GM23338 (cell line): ENCODE results near the gene STIL. TPM values are rescaled to one million over a fixed set of nuclear protein-coding genes. Genes with fewer than 3 reads are reported as not detected.
A peak's percentile ranks its signal among the peaks of the same experiment; 100 is the strongest.

Source experiments
- ATAC-seq: fragments of 200-7000 bp; cut with Tn5 transposase; 3 replicates; pipeline ENCODE4 v1.9.1; 2020
- DNase-seq: peaks from one replicate; pipeline ENCODE4 v3.0.0-alpha.2; 2015; ENCODE audit warnings: low spot score
- H2AFZ ChIP-seq: fragments of 200-600 bp; sonication (generic); 2 replicates; pipeline ENCODE4 v1.8.0; 2016; ENCODE audit warnings: antibody characterized with exemption, mild to moderate bottlenecking, moderate library complexity
- H3F3A ChIP-seq: fragments of 200-600 bp; sonication (generic); replicated peaks from 2 replicates; pipeline ENCODE4 v1.8.0; 2017; ENCODE audit warnings: antibody characterized with exemption, mixed run types, low read depth
- H3K27ac ChIP-seq: fragments of 200-600 bp; sonication (generic); 2 replicates; pipeline ENCODE4 v1.6.1; 2016; ENCODE audit warnings: low read depth
- H3K27me3 ChIP-seq: fragments of 200-600 bp; sonication (generic); 2 replicates; pipeline ENCODE4 v1.8.0; 2016; ENCODE audit warnings: mild to moderate bottlenecking, mixed run types, moderate library complexity; ENCODE audit not compliant: insufficient read depth
- H3K36me3 ChIP-seq: fragments of 200-600 bp; sonication (generic); 2 replicates; pipeline ENCODE4 v1.8.0; 2016; ENCODE audit warnings: mild to moderate bottlenecking; ENCODE audit not compliant: insufficient read depth
- H3K4me1 ChIP-seq: fragments of 200-600 bp; sonication (generic); 2 replicates; pipeline ENCODE4 v1.8.0; 2016; ENCODE audit warnings: mild to moderate bottlenecking, moderate library complexity; ENCODE audit not compliant: insufficient read depth
- H3K4me2 ChIP-seq: fragments of 200-600 bp; sonication (generic); 2 replicates; pipeline ENCODE4 v1.7.1; 2017; ENCODE audit warnings: mixed run types
- H3K4me3 ChIP-seq: fragments of 200-600 bp; sonication (generic); 2 replicates; pipeline ENCODE4 v1.6.1; 2016; ENCODE audit warnings: mixed run types
- H3K79me2 ChIP-seq: fragments of 200-600 bp; sonication (generic); replicated peaks from 2 replicates; pipeline ENCODE4 v1.8.0; 2017; ENCODE audit warnings: mild to moderate bottlenecking; ENCODE audit not compliant: insufficient read depth
- H3K9me2 ChIP-seq: fragments of 200-600 bp; sonication (generic); 2 replicates; pipeline ENCODE4 v1.8.0; 2017; ENCODE audit not compliant: insufficient read depth
- H4K20me1 ChIP-seq: fragments of 200-600 bp; sonication (generic); replicated peaks from 2 replicates; pipeline ENCODE4 v1.8.0; 2017; ENCODE audit warnings: mild to moderate bottlenecking; ENCODE audit not compliant: insufficient read depth
- H3K27ac Mint-ChIP-seq: 2 replicates; pipeline ENCODE4 v1.8.0; 2020; ENCODE audit warnings: inconsistent platforms, mild to moderate bottlenecking, moderate library complexity, mixed read lengths
- H3K27me3 Mint-ChIP-seq: 3 replicates; pipeline ENCODE4 v1.8.0; 2022; ENCODE audit warnings: low read depth, mild to moderate bottlenecking, moderate library complexity, mixed read lengths, inconsistent platforms; ENCODE audit not compliant: insufficient read depth, poor library complexity
- H3K36me3 Mint-ChIP-seq: 3 replicates; pipeline ENCODE4 v1.8.0; 2021; ENCODE audit warnings: low read depth, mild to moderate bottlenecking, inconsistent platforms, moderate library complexity, mixed read lengths
- H3K4me1 Mint-ChIP-seq: 3 replicates; pipeline ENCODE4 v1.8.0; 2020; ENCODE audit warnings: mild to moderate bottlenecking, inconsistent platforms, mixed read lengths
- H3K4me3 Mint-ChIP-seq: 3 replicates; pipeline ENCODE4 v1.8.0; 2021; ENCODE audit warnings: moderate library complexity, mild to moderate bottlenecking, inconsistent platforms, mixed read lengths
- H3K9me3 Mint-ChIP-seq: 3 replicates; pipeline ENCODE4 v1.8.0; 2020; ENCODE audit warnings: moderate library complexity, mild to moderate bottlenecking, inconsistent platforms, mixed read lengths
- CREB1 ChIP-seq: fragments of 250-450 bp; sonication (Bioruptor Pico); IDR thresholded peaks from 2 replicates; pipeline ENCODE4 v1.5.0; 2020; ENCODE audit warnings: low read depth, mild to moderate bottlenecking, moderate library complexity
- EZH2 ChIP-seq: fragments of 200-600 bp; sonication (generic); IDR thresholded peaks from one replicate; pipeline ENCODE4 v1.8.0; 2017; ENCODE audit warnings: antibody characterized with exemption, mild to moderate bottlenecking, low read depth; ENCODE audit not compliant: unreplicated experiment
- EZH2phosphoT487 ChIP-seq: fragments of 200-600 bp; sonication (generic); IDR thresholded peaks from one replicate; pipeline ENCODE4 v1.8.1; 2018; ENCODE audit warnings: antibody characterized with exemption; ENCODE audit not compliant: unreplicated experiment
- JUNB ChIP-seq: IDR thresholded peaks from one replicate; pipeline ENCODE4 v1.6.1; 2016; ENCODE audit warnings: antibody characterized with exemption; ENCODE audit not compliant: unreplicated experiment
- NANOG ChIP-seq: IDR thresholded peaks from 2 replicates; pipeline ENCODE4 v1.6.1; 2016; ENCODE audit warnings: antibody characterized with exemption, borderline replicate concordance
- POLR2AphosphoS5 ChIP-seq: IDR thresholded peaks from 2 replicates; pipeline ENCODE4 v1.6.1; 2016; ENCODE audit warnings: antibody characterized with exemption, low read depth
- STAT1 ChIP-seq: IDR thresholded peaks from one replicate; pipeline ENCODE4 v1.6.1; 2016; ENCODE audit warnings: antibody characterized with exemption; ENCODE audit not compliant: unreplicated experiment
- ZNF114 ChIP-seq: fragments of 250-450 bp; sonication (Bioruptor Pico); IDR thresholded peaks from 2 replicates; pipeline ENCODE4 v1.5.0; 2020; ENCODE audit warnings: mild to moderate bottlenecking, moderate library complexity
- ZNF331 ChIP-seq: fragments of 250-450 bp; sonication (Bioruptor Pico); IDR thresholded peaks from 2 replicates; pipeline ENCODE4 v1.5.0; 2020; ENCODE audit warnings: low read depth, mild to moderate bottlenecking, moderate library complexity
- polyA plus RNA-seq: library from polyadenylated mRNA; unstranded; fragments of >200 nt; fragmentation: Nextera tagmentation; extraction: Ambion mirVana; gene quantifications from 2 replicates; pipeline ENCODE4 v1.2.1, GENCODE V29; 2016
- total RNA-seq: library from RNA; depleted of rRNA; stranded (reverse); fragments of >200 nt; shearing (Covaris generic); gene quantifications from 2 replicates; pipeline ENCODE4 v1.2.3, GENCODE V29; 2014
- TF ChIP-seq, protein P1 (sequence below): IDR thresholded peaks from 2 replicates; pipeline ENCODE4 v1.6.1; 2016; ENCODE audit warnings: antibody characterized with exemption
- TF ChIP-seq, protein P2 (sequence below): IDR thresholded peaks from one replicate; pipeline ENCODE4 v1.6.1; 2018; ENCODE audit warnings: antibody characterized with exemption; ENCODE audit not compliant: unreplicated experiment
- TF ChIP-seq, protein P3 (sequence below), 2 experiments: fragments of 200-600 bp in 1 of 2; sonication (generic) in 1 of 2; conservative IDR thresholded peaks; 2 replicates each; pipeline versions ENCODE4 v1.5.1 to v1.6.1; 2016 to 2017; ENCODE audit warnings: antibody characterized with exemption in 2 of 2, low read depth in 2 of 2, mild to moderate bottlenecking in 2 of 2, moderate library complexity in 1 of 2
- TF ChIP-seq, protein P4 (sequence below): fragments of 250-450 bp; sonication (Bioruptor Pico); IDR thresholded peaks from 2 replicates; pipeline ENCODE4 v1.5.0; 2020; ENCODE audit warnings: mild to moderate bottlenecking, moderate library complexity

The STIL gene
- total and polyA plus RNA-seq, 2 experiments from 2014 or later: 15.6 to 38.2 TPM

DNA sequence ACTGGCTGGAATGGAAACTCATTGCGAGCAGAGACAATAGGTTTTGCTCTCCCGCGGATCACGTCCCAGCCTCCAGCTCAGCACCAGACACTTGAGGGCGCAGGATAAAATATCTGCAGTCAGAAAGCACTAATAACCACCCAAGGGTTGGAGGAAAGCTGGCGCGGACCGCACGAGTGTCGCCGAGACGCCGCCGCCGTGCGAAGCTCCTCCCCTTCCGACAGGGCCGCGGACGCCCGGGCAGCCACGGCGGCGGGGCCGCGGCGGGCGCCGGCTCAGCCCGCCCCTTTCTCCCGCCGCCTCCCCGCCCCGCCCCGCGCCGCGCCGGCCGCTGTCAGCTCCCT lies 19.6 kb upstream of the STIL start, which contains the start of gene CMPK1:
Gene CMPK1 (plus strand): TSS at position 213 of the 344 bp plus-strand sequence. CDS start 156 bp downstream, outside the sequence.
- peak within 1 kb of the TSS; percentile 84 for H3K4me3 ChIP-seq
- Mint-ChIP-seq H3K9me3 (no peaks in the 10 kb centered on the region), H3K4me3 (peak within 1 kb of the TSS; percentile 97; the same call in 2 of the 3 replicates), H3K4me1 (peaks cover 6% of the 10 kb centered on the region), H3K27me3 (peaks cover 8% of the 10 kb centered on the region), H3K36me3 (no peaks in the 10 kb centered on the region), H3K27ac (peak within 1 kb of the TSS; percentile 96)
- peak within 1 kb of the TSS; percentile 84 for H3K4me2 ChIP-seq
- peak; percentile 76 for ATAC-seq
- H3K27ac ChIP-seq: peak within 1 kb of the TSS; percentile 94
- no peaks in the 10 kb centered on the region for H3K27me3 ChIP-seq
- no peaks in the 10 kb centered on the region for H3K36me3 ChIP-seq
- TF ChIP-seq CREB1 (no peak), JUNB (no peak), ZNF331 (no peak), POLR2AphosphoS5 (peak; percentile 70; the same call in 1 of the 2 replicates), EZH2 (no peak), STAT1 (no peak), NANOG (no peak), EZH2phosphoT487 (no peak), ZNF114 (CRISPR knock-in tag) (no peak)
- TF ChIP-seq, protein P1, sequence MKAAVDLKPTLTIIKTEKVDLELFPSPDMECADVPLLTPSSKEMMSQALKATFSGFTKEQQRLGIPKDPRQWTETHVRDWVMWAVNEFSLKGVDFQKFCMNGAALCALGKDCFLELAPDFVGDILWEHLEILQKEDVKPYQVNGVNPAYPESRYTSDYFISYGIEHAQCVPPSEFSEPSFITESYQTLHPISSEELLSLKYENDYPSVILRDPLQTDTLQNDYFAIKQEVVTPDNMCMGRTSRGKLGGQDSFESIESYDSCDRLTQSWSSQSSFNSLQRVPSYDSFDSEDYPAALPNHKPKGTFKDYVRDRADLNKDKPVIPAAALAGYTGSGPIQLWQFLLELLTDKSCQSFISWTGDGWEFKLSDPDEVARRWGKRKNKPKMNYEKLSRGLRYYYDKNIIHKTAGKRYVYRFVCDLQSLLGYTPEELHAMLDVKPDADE: no peak
- TF ChIP-seq, protein P2, sequence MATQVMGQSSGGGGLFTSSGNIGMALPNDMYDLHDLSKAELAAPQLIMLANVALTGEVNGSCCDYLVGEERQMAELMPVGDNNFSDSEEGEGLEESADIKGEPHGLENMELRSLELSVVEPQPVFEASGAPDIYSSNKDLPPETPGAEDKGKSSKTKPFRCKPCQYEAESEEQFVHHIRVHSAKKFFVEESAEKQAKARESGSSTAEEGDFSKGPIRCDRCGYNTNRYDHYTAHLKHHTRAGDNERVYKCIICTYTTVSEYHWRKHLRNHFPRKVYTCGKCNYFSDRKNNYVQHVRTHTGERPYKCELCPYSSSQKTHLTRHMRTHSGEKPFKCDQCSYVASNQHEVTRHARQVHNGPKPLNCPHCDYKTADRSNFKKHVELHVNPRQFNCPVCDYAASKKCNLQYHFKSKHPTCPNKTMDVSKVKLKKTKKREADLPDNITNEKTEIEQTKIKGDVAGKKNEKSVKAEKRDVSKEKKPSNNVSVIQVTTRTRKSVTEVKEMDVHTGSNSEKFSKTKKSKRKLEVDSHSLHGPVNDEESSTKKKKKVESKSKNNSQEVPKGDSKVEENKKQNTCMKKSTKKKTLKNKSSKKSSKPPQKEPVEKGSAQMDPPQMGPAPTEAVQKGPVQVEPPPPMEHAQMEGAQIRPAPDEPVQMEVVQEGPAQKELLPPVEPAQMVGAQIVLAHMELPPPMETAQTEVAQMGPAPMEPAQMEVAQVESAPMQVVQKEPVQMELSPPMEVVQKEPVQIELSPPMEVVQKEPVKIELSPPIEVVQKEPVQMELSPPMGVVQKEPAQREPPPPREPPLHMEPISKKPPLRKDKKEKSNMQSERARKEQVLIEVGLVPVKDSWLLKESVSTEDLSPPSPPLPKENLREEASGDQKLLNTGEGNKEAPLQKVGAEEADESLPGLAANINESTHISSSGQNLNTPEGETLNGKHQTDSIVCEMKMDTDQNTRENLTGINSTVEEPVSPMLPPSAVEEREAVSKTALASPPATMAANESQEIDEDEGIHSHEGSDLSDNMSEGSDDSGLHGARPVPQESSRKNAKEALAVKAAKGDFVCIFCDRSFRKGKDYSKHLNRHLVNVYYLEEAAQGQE: no peak
- TF ChIP-seq, protein P3, sequence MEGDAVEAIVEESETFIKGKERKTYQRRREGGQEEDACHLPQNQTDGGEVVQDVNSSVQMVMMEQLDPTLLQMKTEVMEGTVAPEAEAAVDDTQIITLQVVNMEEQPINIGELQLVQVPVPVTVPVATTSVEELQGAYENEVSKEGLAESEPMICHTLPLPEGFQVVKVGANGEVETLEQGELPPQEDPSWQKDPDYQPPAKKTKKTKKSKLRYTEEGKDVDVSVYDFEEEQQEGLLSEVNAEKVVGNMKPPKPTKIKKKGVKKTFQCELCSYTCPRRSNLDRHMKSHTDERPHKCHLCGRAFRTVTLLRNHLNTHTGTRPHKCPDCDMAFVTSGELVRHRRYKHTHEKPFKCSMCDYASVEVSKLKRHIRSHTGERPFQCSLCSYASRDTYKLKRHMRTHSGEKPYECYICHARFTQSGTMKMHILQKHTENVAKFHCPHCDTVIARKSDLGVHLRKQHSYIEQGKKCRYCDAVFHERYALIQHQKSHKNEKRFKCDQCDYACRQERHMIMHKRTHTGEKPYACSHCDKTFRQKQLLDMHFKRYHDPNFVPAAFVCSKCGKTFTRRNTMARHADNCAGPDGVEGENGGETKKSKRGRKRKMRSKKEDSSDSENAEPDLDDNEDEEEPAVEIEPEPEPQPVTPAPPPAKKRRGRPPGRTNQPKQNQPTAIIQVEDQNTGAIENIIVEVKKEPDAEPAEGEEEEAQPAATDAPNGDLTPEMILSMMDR (conservative IDR thresholded peaks at IDR 0.05; ENCODE audit: low read depth in 2 of 2): 0 out of 4 replicates have a peak, but pooled peaks of 1 of the 2 experiments have one; percentile 6
- TF ChIP-seq, protein P4, sequence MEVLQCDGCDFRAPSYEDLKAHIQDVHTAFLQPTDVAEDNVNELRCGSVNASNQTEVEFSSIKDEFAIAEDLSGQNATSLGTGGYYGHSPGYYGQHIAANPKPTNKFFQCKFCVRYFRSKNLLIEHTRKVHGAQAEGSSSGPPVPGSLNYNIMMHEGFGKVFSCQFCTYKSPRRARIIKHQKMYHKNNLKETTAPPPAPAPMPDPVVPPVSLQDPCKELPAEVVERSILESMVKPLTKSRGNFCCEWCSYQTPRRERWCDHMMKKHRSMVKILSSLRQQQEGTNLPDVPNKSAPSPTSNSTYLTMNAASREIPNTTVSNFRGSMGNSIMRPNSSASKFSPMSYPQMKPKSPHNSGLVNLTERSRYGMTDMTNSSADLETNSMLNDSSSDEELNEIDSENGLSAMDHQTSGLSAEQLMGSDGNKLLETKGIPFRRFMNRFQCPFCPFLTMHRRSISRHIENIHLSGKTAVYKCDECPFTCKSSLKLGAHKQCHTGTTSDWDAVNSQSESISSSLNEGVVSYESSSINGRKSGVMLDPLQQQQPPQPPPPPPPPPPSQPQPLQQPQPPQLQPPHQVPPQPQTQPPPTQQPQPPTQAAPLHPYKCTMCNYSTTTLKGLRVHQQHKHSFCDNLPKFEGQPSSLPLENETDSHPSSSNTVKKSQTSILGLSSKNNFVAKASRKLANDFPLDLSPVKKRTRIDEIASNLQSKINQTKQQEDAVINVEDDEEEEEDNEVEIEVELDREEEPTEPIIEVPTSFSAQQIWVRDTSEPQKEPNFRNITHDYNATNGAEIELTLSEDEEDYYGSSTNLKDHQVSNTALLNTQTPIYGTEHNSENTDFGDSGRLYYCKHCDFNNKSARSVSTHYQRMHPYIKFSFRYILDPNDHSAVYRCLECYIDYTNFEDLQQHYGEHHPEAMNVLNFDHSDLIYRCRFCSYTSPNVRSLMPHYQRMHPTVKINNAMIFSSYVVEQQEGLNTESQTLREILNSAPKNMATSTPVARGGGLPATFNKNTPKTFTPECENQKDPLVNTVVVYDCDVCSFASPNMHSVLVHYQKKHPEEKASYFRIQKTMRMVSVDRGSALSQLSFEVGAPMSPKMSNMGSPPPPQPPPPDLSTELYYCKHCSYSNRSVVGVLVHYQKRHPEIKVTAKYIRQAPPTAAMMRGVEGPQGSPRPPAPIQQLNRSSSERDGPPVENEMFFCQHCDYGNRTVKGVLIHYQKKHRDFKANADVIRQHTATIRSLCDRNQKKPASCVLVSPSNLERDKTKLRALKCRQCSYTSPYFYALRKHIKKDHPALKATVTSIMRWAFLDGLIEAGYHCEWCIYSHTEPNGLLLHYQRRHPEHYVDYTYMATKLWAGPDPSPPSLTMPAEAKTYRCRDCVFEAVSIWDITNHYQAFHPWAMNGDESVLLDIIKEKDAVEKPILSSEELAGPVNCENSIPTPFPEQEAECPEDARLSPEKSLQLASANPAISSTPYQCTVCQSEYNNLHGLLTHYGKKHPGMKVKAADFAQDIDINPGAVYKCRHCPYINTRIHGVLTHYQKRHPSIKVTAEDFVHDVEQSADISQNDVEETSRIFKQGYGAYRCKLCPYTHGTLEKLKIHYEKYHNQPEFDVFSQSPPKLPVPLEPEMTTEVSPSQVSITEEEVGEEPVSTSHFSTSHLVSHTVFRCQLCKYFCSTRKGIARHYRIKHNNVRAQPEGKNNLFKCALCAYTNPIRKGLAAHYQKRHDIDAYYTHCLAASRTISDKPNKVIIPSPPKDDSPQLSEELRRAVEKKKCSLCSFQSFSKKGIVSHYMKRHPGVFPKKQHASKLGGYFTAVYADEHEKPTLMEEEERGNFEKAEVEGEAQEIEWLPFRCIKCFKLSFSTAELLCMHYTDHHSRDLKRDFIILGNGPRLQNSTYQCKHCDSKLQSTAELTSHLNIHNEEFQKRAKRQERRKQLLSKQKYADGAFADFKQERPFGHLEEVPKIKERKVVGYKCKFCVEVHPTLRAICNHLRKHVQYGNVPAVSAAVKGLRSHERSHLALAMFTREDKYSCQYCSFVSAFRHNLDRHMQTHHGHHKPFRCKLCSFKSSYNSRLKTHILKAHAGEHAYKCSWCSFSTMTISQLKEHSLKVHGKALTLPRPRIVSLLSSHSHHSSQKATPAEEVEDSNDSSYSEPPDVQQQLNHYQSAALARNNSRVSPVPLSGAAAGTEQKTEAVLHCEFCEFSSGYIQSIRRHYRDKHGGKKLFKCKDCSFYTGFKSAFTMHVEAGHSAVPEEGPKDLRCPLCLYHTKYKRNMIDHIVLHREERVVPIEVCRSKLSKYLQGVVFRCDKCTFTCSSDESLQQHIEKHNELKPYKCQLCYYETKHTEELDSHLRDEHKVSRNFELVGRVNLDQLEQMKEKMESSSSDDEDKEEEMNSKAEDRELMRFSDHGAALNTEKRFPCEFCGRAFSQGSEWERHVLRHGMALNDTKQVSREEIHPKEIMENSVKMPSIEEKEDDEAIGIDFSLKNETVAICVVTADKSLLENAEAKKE: no peak
- H2AFZ ChIP-seq: peak within 1 kb of the TSS; percentile 91
- no peaks in the 10 kb centered on the region for H3K9me2 ChIP-seq
- no peaks in the 10 kb centered on the region for H4K20me1 ChIP-seq
- H3K79me2 ChIP-seq: peaks cover 34% of the 10 kb centered on the region
- H3F3A ChIP-seq: peaks cover 13% of the 10 kb centered on the region; the same call in 1 of the 2 replicates
- DNase-seq: peak; percentile 79
- peaks cover 19% of the 10 kb centered on the region; the same call in 1 of the 2 replicates for H3K4me1 ChIP-seq
